Activated T-cell treated with anti-CD3 and anti-CD28 coated beads, Interleukin-2, amount 50 U/mL, for 72 hours (primary cell): ENCODE data around the gene CYTH4. TPM values are rescaled to one million over a fixed set of nuclear protein-coding genes. Genes with fewer than 3 reads are reported as not detected.

ENCODE experiments used
- ATAC-seq, 2 donors: fragments of 150-1000 bp; cut with Tn5 transposase; replicated peaks in 1 of 2; 2 replicates each; pipeline ENCODE4 v1.10.0; 2021; ENCODE audit warnings: moderate library complexity in 2 of 2, mild to moderate bottlenecking in 1 of 2
- DNase-seq, 2 donors: peaks; one replicate each; pipeline ENCODE4 v3.0.0; 2021 to 2022; ENCODE audit warnings: mixed read lengths in 1 of 2
- H3K27ac Mint-ChIP-seq: one replicate; pipeline ENCODE4 v1.8.0; 2022; ENCODE audit warnings: mild to moderate bottlenecking, moderate library complexity, mixed read lengths
- H3K27me3 Mint-ChIP-seq: one replicate; pipeline ENCODE4 v1.8.0; 2022; ENCODE audit warnings: low read depth, mixed read lengths
- H3K36me3 Mint-ChIP-seq, 2 donors: one replicate each; pipeline ENCODE4 v1.8.0; 2022; ENCODE audit warnings: mixed read lengths in 2 of 2, mild to moderate bottlenecking in 1 of 2; ENCODE audit not compliant: insufficient read depth in 2 of 2
- H3K4me1 Mint-ChIP-seq: one replicate; pipeline ENCODE4 v1.8.0; 2022; ENCODE audit warnings: low read depth, mixed read lengths
- H3K4me3 Mint-ChIP-seq, 2 donors: one replicate each; pipeline ENCODE4 v1.8.0; 2022; ENCODE audit warnings: mild to moderate bottlenecking in 2 of 2, mixed read lengths in 2 of 2, moderate library complexity in 2 of 2
- H3K9me3 Mint-ChIP-seq, 2 donors: one replicate each; pipeline ENCODE4 v1.8.0; 2022; ENCODE audit warnings: mixed read lengths in 2 of 2
- total RNA-seq, 2 donors: library from RNA; stranded (reverse); gene quantifications; one replicate each; pipeline ENCODE4 v1.2.3, GENCODE V29; 2022

CYTH4 gene
- total RNA-seq, 2 donors from 2014 or later: 71.9 to 87.5 TPM

- Mint-ChIP-seq H3K36me3 (no peaks in the 10 kb centered on the region), H3K4me3 (no peak overlapping the region), H3K4me1 (peaks cover 5% of the 10 kb centered on the region), H3K9me3 (no peaks in the 10 kb centered on the region), H3K27me3 (no peaks in the 10 kb centered on the region), H3K27ac (no peak overlapping the region)
- DNase-seq (no peak), ATAC-seq (no peak)
These were observed 74.6 kb downstream of the CYTH4 start for GRCh38 chr22:37356922-37357321.

DNA sequence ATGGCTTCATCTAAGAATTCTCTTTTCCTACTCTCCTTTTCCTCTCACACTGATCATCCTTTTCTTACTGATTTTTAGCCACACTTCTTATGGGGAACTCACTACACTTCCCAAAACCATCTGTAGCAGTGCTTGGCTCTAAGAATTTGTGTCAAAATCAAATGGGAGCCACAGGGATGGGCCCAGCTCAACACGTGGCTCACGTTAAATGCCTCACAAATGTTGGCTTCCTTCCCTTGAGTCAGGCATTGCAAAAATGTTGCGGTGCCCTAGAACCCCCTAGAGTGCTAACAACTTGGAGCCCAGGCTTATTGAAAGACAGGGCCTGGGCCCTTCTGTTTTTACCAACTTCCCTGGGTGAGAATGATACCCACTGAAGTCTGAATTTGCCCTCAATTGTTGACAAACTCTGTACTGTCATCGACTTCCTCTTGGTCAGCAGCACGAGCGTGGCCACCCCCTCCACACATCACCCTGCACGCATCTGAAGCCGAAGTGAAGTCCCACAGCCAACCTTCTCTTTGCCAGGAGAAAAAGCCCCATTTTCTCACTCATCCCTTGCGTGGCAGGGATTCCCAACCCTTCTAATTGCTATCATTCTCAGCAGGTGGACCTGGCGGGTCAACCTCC, 75.3 kb downstream of the CYTH4 start:
- peaks cover 5% of the 10 kb centered on the region for H3K4me1 Mint-ChIP-seq
- H3K27ac Mint-ChIP-seq: no peak overlapping the region
- ATAC-seq (no peak), DNase-seq (no peak)
- no peaks in the 10 kb centered on the region for H3K27me3 Mint-ChIP-seq
- no peaks in the 10 kb centered on the region for H3K9me3 Mint-ChIP-seq
- no peaks in the 10 kb centered on the region for H3K36me3 Mint-ChIP-seq
- no peak overlapping the region for H3K4me3 Mint-ChIP-seq

GRCh38 chr22:37358386-37358785, 76.1 kb downstream of the CYTH4 start:
- Mint-ChIP-seq H3K4me1 (peaks cover 5% of the 10 kb centered on the region), H3K27ac (no peak overlapping the region), H3K9me3 (no peaks in the 10 kb centered on the region), H3K4me3 (no peak overlapping the region), H3K27me3 (no peaks in the 10 kb centered on the region), H3K36me3 (no peaks in the 10 kb centered on the region)
- DNase-seq (no peak), ATAC-seq (no peak)

GRCh38 chr22:37358917-37359316, 76.6 kb downstream of the CYTH4 start:
- H3K9me3 Mint-ChIP-seq: no peaks in the 10 kb centered on the region
- H3K27me3 Mint-ChIP-seq: no peaks in the 10 kb centered on the region
- no peak for ATAC-seq
- peaks cover 5% of the 10 kb centered on the region for H3K4me1 Mint-ChIP-seq
- no peak overlapping the region for H3K4me3 Mint-ChIP-seq
- no peak overlapping the region for H3K27ac Mint-ChIP-seq
- no peak for DNase-seq
- H3K36me3 Mint-ChIP-seq: no peaks in the 10 kb centered on the region

GRCh38 chr22:37362621-37363020, 80.3 kb downstream of the CYTH4 start:
- Mint-ChIP-seq H3K27ac (no peak overlapping the region), H3K36me3 (no peaks in the 10 kb centered on the region), H3K4me3 (no peak overlapping the region), H3K27me3 (no peaks in the 10 kb centered on the region), H3K4me1 (peaks cover 5% of the 10 kb centered on the region), H3K9me3 (no peaks in the 10 kb centered on the region)
- DNase-seq: no peak
- no peak for ATAC-seq

DNA sequence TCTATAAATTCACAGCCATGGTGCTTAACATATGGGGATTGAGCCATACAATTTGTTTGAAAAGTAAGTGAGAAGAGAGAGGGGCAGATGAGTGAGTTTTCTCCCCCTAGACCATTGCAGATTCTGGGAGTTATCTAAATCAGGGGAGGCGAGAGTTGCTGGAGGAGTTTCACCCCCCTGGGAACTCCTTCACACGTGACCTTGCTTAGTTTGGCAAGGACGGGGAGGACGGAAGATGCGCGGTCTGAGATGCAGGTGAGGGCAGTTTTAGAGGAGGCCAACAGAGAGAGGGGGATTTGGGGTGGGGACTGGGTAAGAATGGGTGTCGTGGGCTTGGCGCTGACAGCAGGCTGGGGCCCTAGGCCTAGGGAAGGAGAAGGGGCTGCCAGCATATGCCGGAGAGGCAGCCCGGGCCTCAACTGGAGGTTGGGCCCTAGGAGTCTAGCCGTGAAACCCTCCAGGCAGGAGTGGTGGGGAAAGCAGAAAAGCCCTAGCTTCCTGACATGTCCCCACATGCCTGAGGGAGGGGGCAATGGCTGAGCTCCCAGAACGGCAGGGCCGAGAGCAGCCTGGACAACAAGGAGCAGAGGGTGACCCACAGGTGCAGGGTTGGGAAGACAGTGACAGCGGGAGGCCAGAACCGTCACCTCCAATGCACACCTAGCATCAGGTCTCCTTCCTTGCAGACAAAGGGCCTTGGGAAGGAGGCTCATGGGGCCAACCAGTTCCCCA, 81.1 kb downstream of the CYTH4 start:
- DNase-seq: no peak
- Mint-ChIP-seq H3K4me3 (no peak overlapping the region), H3K4me1 (peaks cover 5% of the 10 kb centered on the region), H3K27me3 (no peaks in the 10 kb centered on the region), H3K9me3 (no peaks in the 10 kb centered on the region), H3K36me3 (no peaks in the 10 kb centered on the region), H3K27ac (no peak overlapping the region)
- no peak for ATAC-seq

Other genes starting within 250 kb of the CYTH4 start
- 10 to 100 TPM; 27.9 to 30.1 TPM for gene KCTD17, start 230.8 kb upstream of the CYTH4 start, total RNA-seq
- 10 to 100 TPM; 26.8 to 59.4 TPM for gene TMPRSS6, start 172.8 kb upstream of the CYTH4 start, total RNA-seq
- 100 to 1,000 TPM; 313 to 440 TPM for gene IL2RB, start 132.6 kb upstream of the CYTH4 start, total RNA-seq
- 10 to 100 TPM; 22.7 to 30.0 TPM for gene C1QTNF6, start 94.3 kb upstream of the CYTH4 start, total RNA-seq
- 10 to 100 TPM in 1 of 2 donors, 1 to 10 TPM in 1; 10.0 to 14.6 TPM for gene SSTR3, start 70.0 kb upstream of the CYTH4 start, total RNA-seq
- gene RAC2, start 38.2 kb upstream of the CYTH4 start, total RNA-seq: 100 to 1,000 TPM; 620 to 681 TPM
- gene ELFN2, start 145.0 kb downstream of the CYTH4 start, total RNA-seq: under 1 TPM; 0.58 to 0.62 TPM
- gene MFNG, start 203.9 kb downstream of the CYTH4 start, total RNA-seq: 100 to 1,000 TPM in 1 of 2 donors, 10 to 100 TPM in 1; 94.0 to 116 TPM
- gene CARD10, start 236.9 kb downstream of the CYTH4 start, total RNA-seq: under 1 TPM in 1 of 2 donors, not detected in 1; 0.25 TPM